Choroid plexus epithelial cell (primary cell): ENCODE measurements around the gene CDC42.
"Not testable (repeated sequence)": the region's sequence is repeated elsewhere in the genome, so short reads cannot be mapped to it uniquely, and the experiment has no call there.

Experiments
- DNase-seq: peaks from one replicate; pipeline ENCODE4 v3.0.0-alpha.2; 2010; ENCODE audit warnings: low read depth
- H3K4me3 ChIP-seq: 2 replicates; pipeline ENCODE4 v1.5.1; 2011; ENCODE audit warnings: low read depth, mild to moderate bottlenecking, control low read depth, low read length, moderate library complexity
- CTCF ChIP-seq: conservative IDR thresholded peaks from 2 replicates; pipeline ENCODE4 v1.5.1; 2011; ENCODE audit warnings: low read depth, mild to moderate bottlenecking, control low read depth, inconsistent platforms, low read length, moderate library complexity

CDC42 gene

GRCh38 chr1:22052115-22053016 is at the start of gene CDC42:
Gene CDC42, plus strand, starts transcription at chr1:22052709. Its CDS starts 25,770 bp downstream, at chr1:22078479.
- DNase-seq, result peak; percentile 98
- H3K4me3 ChIP-seq, result peak within 1 kb of the TSS; percentile 99
- no peak for TF ChIP-seq CTCF

GRCh38 chr1:22002875-22003274 is 49.6 kb upstream of the CDC42 start:
- not testable (repeated sequence) for H3K4me3 ChIP-seq, DNase-seq

GRCh38 chr1:22003959-22004358 is 48.5 kb upstream of the CDC42 start:
- H3K4me3 ChIP-seq, DNase-seq: not testable (repeated sequence)

- TF ChIP-seq CTCF, result peak; percentile 40
- peak; percentile 35 for DNase-seq
- not testable (repeated sequence) for H3K4me3 ChIP-seq
Measured at GRCh38 chr1:22005261-22006149, 47.0 kb upstream of the CDC42 start.

GRCh38 chr1:22006736-22007135 is 45.8 kb upstream of the CDC42 start:
- H3K4me3 ChIP-seq, DNase-seq: not testable (repeated sequence)

- not testable (repeated sequence) for DNase-seq
Measured at GRCh38 chr1:22007262-22007661, 45.2 kb upstream of the CDC42 start.

GRCh38 chr1:22009566-22009965 is 42.9 kb upstream of the CDC42 start:
- not testable (repeated sequence) for DNase-seq, H3K4me3 ChIP-seq

More at GRCh38 chr1:22007262-22007661, 45.2 kb upstream of the CDC42 start:
- not testable (repeated sequence) for H3K4me3 ChIP-seq

- not testable (repeated sequence) for H3K4me3 ChIP-seq, DNase-seq
Measured at GRCh38 chr1:22012752-22013151, 39.8 kb upstream of the CDC42 start.

GRCh38 chr1:22014575-22015206 is 37.8 kb upstream of the CDC42 start:
- not testable (repeated sequence) for DNase-seq, H3K4me3 ChIP-seq

GRCh38 chr1:22018583-22019559 is 33.6 kb upstream of the CDC42 start:
- DNase-seq, result peak; percentile 92
- H3K4me3 ChIP-seq, result no peak overlapping the region
- TF ChIP-seq CTCF, result peak; percentile 71
